GM19023 (cell line): ENCODE results near the gene EIF6.

ENCODE experiments used
- ATAC-seq: cut with Tn5 transposase; IDR thresholded peaks from one replicate; pipeline ENCODE4 v1.9.1; 2021; ENCODE audit warnings: mild to moderate bottlenecking, moderate library complexity; ENCODE audit not compliant: unreplicated experiment

Gene EIF6

GRCh38 chr20:35295674-35296073, 11.1 kb upstream of the EIF6 start:
- no peak for ATAC-seq

- ATAC-seq, result no peak
Observed at GRCh38 chr20:35295058-35295457, 10.5 kb upstream of the EIF6 start.

GRCh38 chr20:35294293-35294685, 9.7 kb upstream of the EIF6 start:
- no peak for ATAC-seq

- no peak for ATAC-seq
Observed at GRCh38 chr20:35293303-35294292, 9.0 kb upstream of the EIF6 start.

GRCh38 chr20:35292504-35293285, 8.1 kb upstream of the EIF6 start:
- no peak for ATAC-seq

- ATAC-seq, result no peak
Observed at GRCh38 chr20:35291654-35292503, 7.3 kb upstream of the EIF6 start, which contains the start of gene FAM83C. Gene FAM83C (minus strand): TSS chr20:35292425. CDS start chr20:35292304, 121 bp downstream.

GRCh38 chr20:35290887-35291417, 6.4 kb upstream of the EIF6 start:
- ATAC-seq, result no peak

- ATAC-seq, result no peak
Observed at GRCh38 chr20:35290186-35290886, 5.8 kb upstream of the EIF6 start.

GRCh38 chr20:35288325-35289060, 3.9 kb upstream of the EIF6 start:
- ATAC-seq, result no peak

GRCh38 chr20:35287509-35288324, 3.1 kb upstream of the EIF6 start:
- no peak for ATAC-seq

GRCh38 chr20:35286899-35287508, 2.4 kb upstream of the EIF6 start:
- no peak for ATAC-seq

- no peak for ATAC-seq
Observed at GRCh38 chr20:35286077-35286898, 1.7 kb upstream of the EIF6 start.

GRCh38 chr20:35285806-35286076, 1.2 kb upstream of the EIF6 start:
- no peak for ATAC-seq

GRCh38 chr20:35284992-35285805, 627 bp upstream of the EIF6 start:
- peak; percentile 7 for ATAC-seq

- no peak for ATAC-seq
Observed at GRCh38 chr20:35283441-35284266, 918 bp downstream of the EIF6 start.
